Gastrocnemius medialis (tissue), 4 donors: ENCODE measurements around the gene UQCC2. TPM values are rescaled to one million over a fixed set of nuclear protein-coding genes. Genes with fewer than 3 reads are reported as not detected.

ENCODE experiments used
- ATAC-seq, 2 donors: fragments of 150-250 bp; one replicate each; pipeline ENCODE4 v1.9.1; 2016
- DNase-seq, 2 donors: peaks; one replicate each; pipeline ENCODE4 v3.0.0-alpha.2; 2019
- H3K27ac ChIP-seq, 4 donors: fragments of 200-600 bp; sonication (generic); 1 replicate in 1 of 4; 2 replicates in 3 of 4; pipeline ENCODE4 v1.5.1; 2016 to 2018; ENCODE audit warnings: mild to moderate bottlenecking in 2 of 4, moderate library complexity in 1 of 4
- H3K27me3 ChIP-seq, 3 donors: fragments of 200-600 bp; sonication (generic) in 2 of 3; 1 replicate in 1 of 3; 2 replicates in 2 of 3; pipeline versions ENCODE4 v1.5.1 to v1.6.0; 2016 to 2019; ENCODE audit warnings: mild to moderate bottlenecking in 1 of 3, moderate library complexity in 1 of 3
- H3K36me3 ChIP-seq, 2 donors: fragments of 200-600 bp; sonication (generic) in 1 of 2; one replicate each; pipeline ENCODE4 v1.5.1; 2017 to 2018
- H3K4me1 ChIP-seq, 2 donors: fragments of 200-600 bp; sonication (generic) in 1 of 2; one replicate each; pipeline ENCODE4 v1.5.1; 2016 to 2017; ENCODE audit warnings: mild to moderate bottlenecking in 2 of 2
- H3K4me3 ChIP-seq, 4 donors: fragments of 200-600 bp; sonication (generic) in 3 of 4; 1 replicate in 1 of 4; 2 replicates in 3 of 4; pipeline ENCODE4 v1.5.1; 2016 to 2019; ENCODE audit warnings: mild to moderate bottlenecking in 2 of 4
- H3K9me3 ChIP-seq, 3 donors: fragments of 200-600 bp; sonication (generic) in 2 of 3; 1 replicate in 1 of 3; 2 replicates in 2 of 3; pipeline ENCODE4 v1.5.1; 2016 to 2019
- CTCF ChIP-seq, 5 experiments: fragments of 450-650 bp in 3 of 5; fragments of 200-600 bp in 2 of 5; sonication (generic) in 2 of 5; IDR thresholded peaks in 4 of 5; conservative IDR thresholded peaks in 1 of 5; 1 replicate in 4 of 5; 2 replicates in 1 of 5; pipeline ENCODE4 v1.5.1; 2016 to 2019; ENCODE audit warnings: antibody characterized with exemption in 5 of 5, mild to moderate bottlenecking in 3 of 5, moderate library complexity in 3 of 5
- POLR2A ChIP-seq, 2 donors: fragments of 450-650 bp; IDR thresholded peaks; one replicate each; pipeline ENCODE4 v1.6.1; 2017; ENCODE audit warnings: antibody characterized with exemption in 2 of 2, mild to moderate bottlenecking in 2 of 2, moderate library complexity in 2 of 2
- in situ Hi-C, 4 donors: fragments of 200-750 bp; cut with MboI; loops; one replicate each; pipeline versions ENCODE4 v1.15.0 to v1.8.0; 2017; ENCODE audit warnings: low sequenced_read_pairs in 4 of 4
- intact Hi-C: fragments of 100-400 bp; cut with DNase I; formaldehyde crosslinking; loops from one replicate; pipeline ENCODE4 v1.15.1; 2023; ENCODE audit warnings: low total_unique reads
- total RNA-seq, 4 donors: library from RNA; depleted of rRNA; stranded (reverse); fragments of >200 nt; gene quantifications; one replicate each; pipeline versions ENCODE4 v1.1.0 to v1.2.3, GENCODE V29; 2016

Gene UQCC2
- total RNA-seq, 4 donors from 2014 or later: 50.7 to 101 (median 63.5) TPM

- in situ Hi-C loops: no loop called here
- TF ChIP-seq POLR2A (IDR thresholded peaks at IDR 0.05) (no peak), CTCF (IDR thresholded peaks at IDR 0.05 in 4 of 5, conservative IDR thresholded peaks at IDR 0.05 in 1 of 5) (no peak)
- ATAC-seq: no peak
- H3K27ac ChIP-seq: no peak overlapping the region
- intact Hi-C loops: no loop called here
- DNase-seq: no peak
- no peaks in the 10 kb centered on the region for H3K9me3 ChIP-seq
- H3K27me3 ChIP-seq: no peaks in the 10 kb centered on the region
- H3K36me3 ChIP-seq: no peaks in the 10 kb centered on the region
- no peak overlapping the region for H3K4me3 ChIP-seq
- H3K4me1 ChIP-seq: no peaks in the 10 kb centered on the region
Observed at GRCh38 chr6:33679761-33680160, 31.7 kb downstream of the UQCC2 start.

GRCh38 chr6:33678932-33679490 is 32.5 kb downstream of the UQCC2 start:
- in situ Hi-C loops (no loop called here), intact Hi-C loops (no loop called here)
- Histone ChIP-seq H3K4me3 (no peak overlapping the region), H3K27me3 (no peaks in the 10 kb centered on the region), H3K36me3 (no peaks in the 10 kb centered on the region), H3K27ac (no peak overlapping the region), H3K9me3 (no peaks in the 10 kb centered on the region), H3K4me1 (no peaks in the 10 kb centered on the region)
- TF ChIP-seq CTCF (IDR thresholded peaks at IDR 0.05 in 4 of 5, conservative IDR thresholded peaks at IDR 0.05 in 1 of 5) (no peak), POLR2A (IDR thresholded peaks at IDR 0.05) (no peak)
- no peak for ATAC-seq
- DNase-seq: no peak

DNA sequence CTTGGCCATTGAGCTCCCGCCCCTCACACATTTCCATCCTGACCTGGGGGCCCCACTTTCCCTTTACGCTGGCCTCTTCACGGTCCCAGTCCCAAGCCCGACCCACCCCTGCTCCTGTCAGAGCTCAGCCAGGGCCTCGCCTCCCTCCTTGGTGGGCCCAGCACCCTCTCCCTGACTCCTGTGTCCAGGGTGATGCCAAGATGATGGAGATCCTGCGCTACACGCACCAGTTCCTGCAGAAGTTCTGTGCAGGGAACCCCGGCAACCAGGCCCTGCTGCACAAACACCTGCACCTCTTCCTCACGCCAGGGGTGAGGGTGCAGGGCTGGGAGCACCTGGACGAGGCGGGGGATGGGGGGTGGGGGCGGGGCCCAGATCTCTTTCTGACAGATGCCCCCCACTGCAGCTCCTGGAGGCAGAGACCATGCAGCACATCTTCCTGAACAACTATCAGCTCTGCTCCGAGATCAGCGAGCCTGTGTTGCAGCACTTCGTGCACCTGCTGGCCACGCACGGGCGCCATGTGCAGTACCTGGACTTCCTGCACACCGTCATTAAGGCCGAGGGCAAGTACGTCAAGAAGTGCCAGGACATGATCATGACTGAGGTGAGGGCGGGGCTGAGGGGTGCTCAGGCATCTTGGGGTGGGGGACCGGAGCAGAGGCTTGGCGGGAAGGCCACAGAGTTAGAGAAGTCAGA is 33.1 kb downstream of the UQCC2 start:
- no peak for DNase-seq
- no peak for TF ChIP-seq POLR2A (IDR thresholded peaks at IDR 0.05)
- no peak for TF ChIP-seq CTCF (IDR thresholded peaks at IDR 0.05 in 4 of 5, conservative IDR thresholded peaks at IDR 0.05 in 1 of 5)
- intact Hi-C loops (no loop called here), in situ Hi-C loops (no loop called here)
- H3K36me3 ChIP-seq: no peaks in the 10 kb centered on the region
- no peaks in the 10 kb centered on the region for H3K9me3 ChIP-seq
- no peaks in the 10 kb centered on the region for H3K27me3 ChIP-seq
- no peak overlapping the region for H3K27ac ChIP-seq
- peaks cover 0 to under 1% of the 10 kb centered on the region in 2 donors for H3K4me1 ChIP-seq
- no peak for ATAC-seq
- no peak overlapping the region for H3K4me3 ChIP-seq

GRCh38 chr6:33677689-33678088 is 33.8 kb downstream of the UQCC2 start:
- TF ChIP-seq POLR2A (IDR thresholded peaks at IDR 0.05) (no peak), CTCF (IDR thresholded peaks at IDR 0.05 in 4 of 5, conservative IDR thresholded peaks at IDR 0.05 in 1 of 5) (no peak)
- Histone ChIP-seq H3K27me3 (no peaks in the 10 kb centered on the region), H3K4me3 (no peak overlapping the region), H3K27ac (no peak overlapping the region), H3K36me3 (no peaks in the 10 kb centered on the region), H3K4me1 (peaks cover 0 to 5% of the 10 kb centered on the region in 2 donors), H3K9me3 (no peaks in the 10 kb centered on the region)
- ATAC-seq (no peak), DNase-seq (no peak)
- in situ Hi-C loops (no loop called here), intact Hi-C loops (no loop called here)
